GM21528 (cell line): ENCODE results near the gene MC5R.
"Not testable (repeated sequence)": the region's sequence is repeated elsewhere in the genome, so short reads cannot be mapped to it uniquely, and the experiment has no call there.

Experiments
- ATAC-seq: cut with Tn5 transposase; IDR thresholded peaks from one replicate; pipeline ENCODE4 v1.9.1; 2021; ENCODE audit warnings: mild to moderate bottlenecking, moderate library complexity; ENCODE audit not compliant: unreplicated experiment, low FRiP score

MC5R gene

GRCh38 chr18:13836559-13836958 lies 12.6 kb downstream of the MC5R start:
- ATAC-seq, result no peak

DNA sequence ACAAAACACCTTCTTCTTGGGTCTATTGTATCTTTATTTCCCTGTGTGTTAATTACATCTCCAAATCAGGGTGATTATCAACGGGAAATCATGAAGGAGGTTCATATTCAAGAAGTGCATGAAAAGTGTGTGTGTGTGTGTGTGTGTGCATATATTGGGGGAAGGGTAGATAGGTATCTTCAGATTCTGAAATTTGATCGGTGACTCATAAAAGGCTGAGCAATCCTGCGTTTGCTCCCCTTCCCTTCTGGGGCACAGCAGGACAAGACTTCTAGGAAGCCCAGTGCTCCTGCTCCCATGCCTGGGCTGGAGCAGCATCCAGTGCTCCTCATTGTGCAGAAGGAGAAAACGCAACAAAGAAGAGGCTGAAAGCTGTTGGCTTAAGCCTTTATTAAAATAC lies 25.8 kb downstream of the MC5R start:
- ATAC-seq, result no peak

DNA sequence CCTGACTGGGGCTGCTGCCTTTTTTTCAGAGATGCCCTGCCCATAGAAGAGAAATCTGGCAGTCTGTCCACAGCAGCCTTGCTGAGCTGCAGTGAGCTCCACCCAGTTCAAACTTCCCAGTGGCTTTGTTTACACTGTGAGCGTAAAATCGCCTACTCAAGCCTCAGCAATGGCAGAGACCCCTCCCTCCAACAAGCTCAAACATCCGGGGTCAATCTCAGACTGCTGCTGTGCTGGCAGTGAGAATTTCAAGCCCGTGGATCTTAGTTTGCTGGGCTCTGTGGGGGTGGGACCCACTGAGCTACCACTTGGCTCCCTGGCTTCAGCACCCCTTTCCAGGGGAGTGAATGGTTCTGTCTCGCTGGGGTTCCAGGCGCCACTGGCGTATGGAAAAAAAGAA lies 38.9 kb downstream of the MC5R start:
- ATAC-seq, result not testable (repeated sequence)

- ATAC-seq, result no peak
These were observed 44.7 kb downstream of the MC5R start for GRCh38 chr18:13868501-13869271.

DNA sequence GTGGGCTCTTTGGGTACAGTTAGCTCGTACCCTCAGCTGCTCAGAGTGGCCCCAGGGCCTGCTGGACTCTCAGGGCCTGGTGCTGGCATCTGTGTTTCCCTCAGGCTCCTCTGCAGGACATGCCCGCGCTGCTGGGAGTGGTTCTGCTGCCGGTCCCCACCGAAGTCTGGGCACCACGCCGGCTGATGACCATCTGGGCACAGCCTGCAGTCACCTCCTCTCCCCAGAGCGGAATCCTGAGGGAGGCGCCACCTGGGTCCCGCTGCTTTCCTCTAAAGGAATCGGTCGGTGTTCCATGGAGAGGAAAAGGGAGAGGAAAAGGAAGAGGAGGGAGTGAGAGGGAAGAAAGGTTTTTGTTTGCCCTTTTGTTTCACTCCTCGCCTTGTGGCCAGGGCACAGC lies 47.8 kb downstream of the MC5R start:
- no peak for ATAC-seq

- no peak for ATAC-seq
These were observed 48.4 kb downstream of the MC5R start for GRCh38 chr18:13872373-13872772.

- ATAC-seq, result no peak
These were observed 49.0 kb downstream of the MC5R start for GRCh38 chr18:13872932-13873331.

GRCh38 chr18:13874558-13874957 lies 50.6 kb downstream of the MC5R start:
- ATAC-seq, result no peak
